ENCODE results near the gene HACE1.

GRCh38 chr6:104700371-104701185, 159.1 kb downstream of the HACE1 start:
- TF ChIP-seq, protein P1, sequence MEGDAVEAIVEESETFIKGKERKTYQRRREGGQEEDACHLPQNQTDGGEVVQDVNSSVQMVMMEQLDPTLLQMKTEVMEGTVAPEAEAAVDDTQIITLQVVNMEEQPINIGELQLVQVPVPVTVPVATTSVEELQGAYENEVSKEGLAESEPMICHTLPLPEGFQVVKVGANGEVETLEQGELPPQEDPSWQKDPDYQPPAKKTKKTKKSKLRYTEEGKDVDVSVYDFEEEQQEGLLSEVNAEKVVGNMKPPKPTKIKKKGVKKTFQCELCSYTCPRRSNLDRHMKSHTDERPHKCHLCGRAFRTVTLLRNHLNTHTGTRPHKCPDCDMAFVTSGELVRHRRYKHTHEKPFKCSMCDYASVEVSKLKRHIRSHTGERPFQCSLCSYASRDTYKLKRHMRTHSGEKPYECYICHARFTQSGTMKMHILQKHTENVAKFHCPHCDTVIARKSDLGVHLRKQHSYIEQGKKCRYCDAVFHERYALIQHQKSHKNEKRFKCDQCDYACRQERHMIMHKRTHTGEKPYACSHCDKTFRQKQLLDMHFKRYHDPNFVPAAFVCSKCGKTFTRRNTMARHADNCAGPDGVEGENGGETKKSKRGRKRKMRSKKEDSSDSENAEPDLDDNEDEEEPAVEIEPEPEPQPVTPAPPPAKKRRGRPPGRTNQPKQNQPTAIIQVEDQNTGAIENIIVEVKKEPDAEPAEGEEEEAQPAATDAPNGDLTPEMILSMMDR (IDR thresholded peaks at IDR 0.05; ENCODE audit: low read depth, low read length, poor library complexity, severe bottlenecking): no peak
- TF ChIP-seq EZH2phosphoT487 (IDR thresholded peaks at IDR 0.05; ENCODE audit: borderline replicate concordance, low read length): no peak
